SU-DHL-6 (cell line): Measurements from ENCODE around the gene PARVB.

Experiments
- H2AFZ ChIP-seq: fragments of 200-600 bp; sonication (generic); 2 replicates; pipeline ENCODE4 v1.6.1; 2014; ENCODE audit warnings: low read depth, mild to moderate bottlenecking, moderate library complexity, mixed read lengths, antibody characterized with exemption, low read length; ENCODE audit not compliant: severe bottlenecking
- H3F3A ChIP-seq: fragments of 200-600 bp; shearing (Covaris generic); 2 replicates; pipeline ENCODE4 v1.6.0; 2016; ENCODE audit warnings: antibody characterized with exemption, mild to moderate bottlenecking; ENCODE audit not compliant: insufficient read depth
- H3K27ac ChIP-seq: fragments of 200-600 bp; sonication (generic); 2 replicates; pipeline ENCODE4 v1.5.1; 2016; ENCODE audit warnings: low read depth, mild to moderate bottlenecking, low read length, moderate library complexity, mixed read lengths
- H3K27me3 ChIP-seq: fragments of 200-600 bp; sonication (generic), shearing (Covaris generic); 2 replicates; pipeline ENCODE4 v1.6.0; 2014; ENCODE audit warnings: mild to moderate bottlenecking, low read length
- H3K36me3 ChIP-seq: fragments of 200-600 bp; sonication (generic); 2 replicates; pipeline ENCODE4 v1.6.1; 2014; ENCODE audit warnings: mild to moderate bottlenecking, low read length, mixed read lengths
- H3K4me2 ChIP-seq: fragments of 300-600, 200-600 bp; shearing (Covaris generic), sonication (generic); 2 replicates; pipeline ENCODE4 v1.6.0; 2014; ENCODE audit warnings: low read length, low read depth, mild to moderate bottlenecking; ENCODE audit not compliant: poor library complexity, severe bottlenecking
- H3K4me3 ChIP-seq: fragments of 200-600 bp; sonication (generic); 2 replicates; pipeline ENCODE4 v1.5.1; 2014; ENCODE audit warnings: antibody characterized with exemption, low read length, mild to moderate bottlenecking, mixed read lengths; ENCODE audit not compliant: insufficient read depth, poor library complexity, severe bottlenecking
- H3K79me2 ChIP-seq: fragments of 200-600 bp; sonication (generic); 2 replicates; pipeline ENCODE4 v1.6.1; 2014; ENCODE audit warnings: mild to moderate bottlenecking, low read length, moderate library complexity; ENCODE audit not compliant: insufficient read depth
- H3K9ac ChIP-seq: fragments of 200-600 bp; sonication (generic); 2 replicates; pipeline ENCODE4 v1.7.0; 2014; ENCODE audit warnings: mild to moderate bottlenecking, low read length
- H3K9me2 ChIP-seq: fragments of 200-600 bp; sonication (generic); replicated peaks from 2 replicates; pipeline ENCODE4 v1.6.1; 2014; ENCODE audit warnings: low read length; ENCODE audit not compliant: insufficient read depth
- H3K9me3 ChIP-seq: fragments of 200-600 bp; sonication (generic); 2 replicates; pipeline ENCODE4 v1.6.1; 2014; ENCODE audit warnings: low read length, mixed read lengths; ENCODE audit not compliant: insufficient read depth
- H4K20me1 ChIP-seq: fragments of 200-600 bp; sonication (generic); 2 replicates; pipeline ENCODE4 v1.6.1; 2014; ENCODE audit warnings: low read depth, mild to moderate bottlenecking, antibody characterized with exemption, low read length, moderate library complexity, mixed read lengths
- EZH2phosphoT487 ChIP-seq: fragments of 200-600 bp; sonication (generic), shearing (Covaris generic); conservative IDR thresholded peaks from 2 replicates; pipeline ENCODE4 v1.6.1; 2018; ENCODE audit warnings: mild to moderate bottlenecking, antibody characterized with exemption, low read length, moderate library complexity, mixed read lengths
- TF ChIP-seq, protein P1 (sequence below): fragments of 200-600 bp; sonication (generic); IDR thresholded peaks from one replicate; pipeline ENCODE4 v1.5.1; 2017; ENCODE audit warnings: antibody characterized with exemption, mild to moderate bottlenecking, low read length, moderate library complexity; ENCODE audit not compliant: insufficient read depth, poor library complexity, severe bottlenecking

Gene PARVB

DNA sequence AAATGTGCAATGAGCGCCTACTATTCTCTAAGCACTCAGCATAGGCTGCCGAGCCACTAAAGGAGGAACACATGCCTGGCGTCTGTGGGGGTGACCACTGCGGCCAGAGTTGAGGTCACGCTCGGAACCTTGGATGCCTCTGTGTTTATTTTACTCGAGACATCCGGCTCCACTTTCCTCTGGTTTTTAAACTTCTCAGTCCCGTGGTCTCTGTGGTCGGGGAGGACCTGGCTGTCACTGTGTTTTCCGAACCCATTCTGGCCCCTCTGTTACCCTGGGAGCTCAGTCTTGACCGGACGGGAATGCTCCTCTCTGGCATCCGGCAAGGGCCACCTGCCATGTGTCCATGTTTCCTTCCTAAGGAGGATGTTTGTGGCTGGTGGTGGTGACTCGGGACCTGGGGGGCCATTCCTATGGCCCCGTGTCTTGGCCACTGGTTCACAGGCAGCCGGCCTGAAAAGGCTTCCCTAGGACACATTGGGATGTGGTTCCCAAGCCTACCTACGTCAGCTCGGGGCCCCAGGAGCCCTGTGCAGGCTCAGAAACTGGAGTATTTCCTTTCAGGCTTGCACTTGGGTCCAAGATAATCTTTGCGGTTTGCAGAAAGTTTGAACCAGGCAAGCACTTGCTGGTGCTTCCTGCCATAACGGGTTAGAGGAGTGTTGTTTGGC is 109.9 kb downstream of the PARVB start:
- H3K27ac ChIP-seq, result no peak overlapping the region

DNA sequence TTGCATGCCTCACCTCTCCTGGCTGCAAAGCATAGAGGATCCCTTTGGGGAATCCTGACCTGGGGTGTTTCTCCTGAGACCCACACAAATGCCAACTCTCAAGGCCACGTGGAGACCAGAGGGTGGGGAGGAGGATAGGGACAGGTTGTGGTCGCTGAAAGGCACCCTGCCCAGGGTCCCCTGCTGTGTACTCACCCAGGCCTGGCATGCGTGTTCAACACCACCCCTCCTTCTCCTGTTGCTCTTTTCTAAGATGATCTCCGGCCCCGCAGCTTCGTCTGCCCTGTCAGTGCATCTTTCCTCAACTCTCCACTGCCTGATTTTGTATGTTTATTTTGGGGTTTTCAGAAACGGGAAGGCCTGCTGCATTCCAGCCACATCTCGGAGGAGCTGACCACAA is 112.0 kb downstream of the PARVB start:
- TF ChIP-seq, protein P1, sequence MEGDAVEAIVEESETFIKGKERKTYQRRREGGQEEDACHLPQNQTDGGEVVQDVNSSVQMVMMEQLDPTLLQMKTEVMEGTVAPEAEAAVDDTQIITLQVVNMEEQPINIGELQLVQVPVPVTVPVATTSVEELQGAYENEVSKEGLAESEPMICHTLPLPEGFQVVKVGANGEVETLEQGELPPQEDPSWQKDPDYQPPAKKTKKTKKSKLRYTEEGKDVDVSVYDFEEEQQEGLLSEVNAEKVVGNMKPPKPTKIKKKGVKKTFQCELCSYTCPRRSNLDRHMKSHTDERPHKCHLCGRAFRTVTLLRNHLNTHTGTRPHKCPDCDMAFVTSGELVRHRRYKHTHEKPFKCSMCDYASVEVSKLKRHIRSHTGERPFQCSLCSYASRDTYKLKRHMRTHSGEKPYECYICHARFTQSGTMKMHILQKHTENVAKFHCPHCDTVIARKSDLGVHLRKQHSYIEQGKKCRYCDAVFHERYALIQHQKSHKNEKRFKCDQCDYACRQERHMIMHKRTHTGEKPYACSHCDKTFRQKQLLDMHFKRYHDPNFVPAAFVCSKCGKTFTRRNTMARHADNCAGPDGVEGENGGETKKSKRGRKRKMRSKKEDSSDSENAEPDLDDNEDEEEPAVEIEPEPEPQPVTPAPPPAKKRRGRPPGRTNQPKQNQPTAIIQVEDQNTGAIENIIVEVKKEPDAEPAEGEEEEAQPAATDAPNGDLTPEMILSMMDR, result no peak
- TF ChIP-seq EZH2phosphoT487, result no peak
- no peak overlapping the region for H3K9ac ChIP-seq
- H4K20me1 ChIP-seq, result no peaks in the 10 kb centered on the region
- no peak overlapping the region for H2AFZ ChIP-seq
- no peaks in the 10 kb centered on the region for H3F3A ChIP-seq
- no peaks in the 10 kb centered on the region for H3K79me2 ChIP-seq
- H3K9me2 ChIP-seq, result no peaks in the 10 kb centered on the region
- H3K4me2 ChIP-seq, result no peak overlapping the region
- no peak overlapping the region for H3K4me3 ChIP-seq
- H3K36me3 ChIP-seq, result no peaks in the 10 kb centered on the region
- no peak overlapping the region for H3K27ac ChIP-seq
- no peaks in the 10 kb centered on the region for H3K27me3 ChIP-seq
- H3K9me3 ChIP-seq, result 0 out of 2 replicates have a peak, but pooled peaks cover 8% of the 10 kb centered on the region

More for the DNA sequence above, 109.9 kb downstream of the PARVB start:
- no peak overlapping the region for H3K4me2 ChIP-seq
- no peaks in the 10 kb centered on the region for H3K79me2 ChIP-seq
- H3K9me3 ChIP-seq, result 0 out of 2 replicates have a peak, but pooled peaks cover 8% of the 10 kb centered on the region
- H3F3A ChIP-seq, result no peaks in the 10 kb centered on the region
- H2AFZ ChIP-seq, result no peak overlapping the region
- no peaks in the 10 kb centered on the region for H3K9me2 ChIP-seq
- H4K20me1 ChIP-seq, result no peaks in the 10 kb centered on the region
- H3K36me3 ChIP-seq, result no peaks in the 10 kb centered on the region
- H3K9ac ChIP-seq, result no peak overlapping the region
- no peaks in the 10 kb centered on the region for H3K27me3 ChIP-seq
- TF ChIP-seq EZH2phosphoT487, result no peak
- TF ChIP-seq, protein P1, result no peak
- no peak overlapping the region for H3K4me3 ChIP-seq

DNA sequence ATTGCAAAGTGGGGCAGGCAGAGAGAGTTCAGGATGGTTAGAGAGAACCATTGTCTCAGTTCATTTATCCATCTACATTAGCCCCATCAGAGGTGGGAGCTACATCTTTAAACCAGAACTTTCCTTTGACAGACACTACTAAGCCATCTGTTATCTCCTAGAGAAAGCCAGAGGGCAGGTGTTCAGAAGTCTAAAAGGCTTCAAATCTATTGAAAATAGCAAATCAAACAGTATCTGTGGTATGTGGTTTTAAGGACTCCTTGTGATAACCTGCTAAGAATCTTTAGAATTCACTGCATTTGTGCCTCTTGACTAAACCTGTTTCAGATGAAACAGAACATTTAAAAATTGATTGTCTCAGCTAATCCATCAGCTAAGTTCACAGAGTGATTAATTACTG is 112.7 kb downstream of the PARVB start:
- Histone ChIP-seq H3K9me2 (no peaks in the 10 kb centered on the region), H2AFZ (no peak overlapping the region), H3K36me3 (no peaks in the 10 kb centered on the region), H3K4me2 (no peak overlapping the region), H4K20me1 (no peaks in the 10 kb centered on the region), H3K4me3 (no peak overlapping the region), H3F3A (no peaks in the 10 kb centered on the region), H3K9me3 (0 out of 2 replicates have a peak, but pooled peaks cover 8% of the 10 kb centered on the region), H3K9ac (no peak overlapping the region), H3K27me3 (no peaks in the 10 kb centered on the region), H3K27ac (no peak overlapping the region), H3K79me2 (no peaks in the 10 kb centered on the region)
- no peak for TF ChIP-seq EZH2phosphoT487
- TF ChIP-seq, protein P1, result no peak
